Measurements from ENCODE around the gene DPF3.

Gene DPF3

GRCh38 chr14:72893636-72894322 is at the start of gene DPF3:
Gene DPF3 (minus strand): TSS chr14:72894101. CDS start chr14:72894088, 13 bp downstream.
- Histone ChIP-seq H3K27me3 (ENCODE audit: control insufficient read depth, insufficient read depth, low read length) (peaks cover 82% of the 10 kb centered on the region), H3K4me3 (ENCODE audit: low read length) (peak within 1 kb of the TSS; percentile 92), H3K27ac (ENCODE audit: low read length) (no peak within 1 kb of the TSS), H3K9ac (ENCODE audit: low read length) (no peak within 1 kb of the TSS), H3K9me3 (ENCODE audit: control insufficient read depth, low read depth, low read length) (no peaks in the 10 kb centered on the region), H3K36me3 (ENCODE audit: control insufficient read depth, low read depth, low read length) (no peaks in the 10 kb centered on the region), H3K4me1 (ENCODE audit: control insufficient read depth, low read depth, low read length) (peaks cover 31% of the 10 kb centered on the region)

GRCh38 chr14:72942934-72943333 is 49.0 kb upstream of the DPF3 start:
- H3K9ac ChIP-seq (ENCODE audit: low read length), result no peak overlapping the region

GRCh38 chr14:72941286-72941985 is 47.5 kb upstream of the DPF3 start:
- no peaks in the 10 kb centered on the region for H3K27me3 ChIP-seq (ENCODE audit: control insufficient read depth, insufficient read depth, low read length)
- H3K36me3 ChIP-seq (ENCODE audit: control insufficient read depth, low read depth, low read length), result peaks cover 11% of the 10 kb centered on the region
- H3K27ac ChIP-seq (ENCODE audit: low read length), result no peak overlapping the region
- H3K4me1 ChIP-seq (ENCODE audit: control insufficient read depth, low read depth, low read length), result no peaks in the 10 kb centered on the region
- H3K4me3 ChIP-seq (ENCODE audit: low read length), result no peak overlapping the region
- H3K9ac ChIP-seq (ENCODE audit: low read length), result no peak overlapping the region
- H3K9me3 ChIP-seq (ENCODE audit: control insufficient read depth, low read depth, low read length), result no peaks in the 10 kb centered on the region

More at GRCh38 chr14:72942934-72943333, 49.0 kb upstream of the DPF3 start:
- H3K27ac ChIP-seq (ENCODE audit: low read length), result no peak overlapping the region
- H3K4me3 ChIP-seq (ENCODE audit: low read length), result no peak overlapping the region
- peaks cover 11% of the 10 kb centered on the region for H3K36me3 ChIP-seq (ENCODE audit: control insufficient read depth, low read depth, low read length)
- no peaks in the 10 kb centered on the region for H3K27me3 ChIP-seq (ENCODE audit: control insufficient read depth, insufficient read depth, low read length)
- H3K4me1 ChIP-seq (ENCODE audit: control insufficient read depth, low read depth, low read length), result no peaks in the 10 kb centered on the region
- no peaks in the 10 kb centered on the region for H3K9me3 ChIP-seq (ENCODE audit: control insufficient read depth, low read depth, low read length)

- Histone ChIP-seq H3K9ac (ENCODE audit: low read length) (no peak overlapping the region), H3K9me3 (ENCODE audit: control insufficient read depth, low read depth, low read length) (no peaks in the 10 kb centered on the region), H3K27me3 (ENCODE audit: control insufficient read depth, insufficient read depth, low read length) (no peaks in the 10 kb centered on the region), H3K36me3 (ENCODE audit: control insufficient read depth, low read depth, low read length) (peaks cover 11% of the 10 kb centered on the region), H3K4me1 (ENCODE audit: control insufficient read depth, low read depth, low read length) (no peaks in the 10 kb centered on the region), H3K27ac (ENCODE audit: low read length) (no peak overlapping the region), H3K4me3 (ENCODE audit: low read length) (no peak overlapping the region)
These were observed 45.7 kb upstream of the DPF3 start for GRCh38 chr14:72939630-72940029.

GRCh38 chr14:72932893-72933292 is 39.0 kb upstream of the DPF3 start:
- H3K36me3 ChIP-seq (ENCODE audit: control insufficient read depth, low read depth, low read length), result no peaks in the 10 kb centered on the region
- no peaks in the 10 kb centered on the region for H3K27me3 ChIP-seq (ENCODE audit: control insufficient read depth, insufficient read depth, low read length)
- H3K9me3 ChIP-seq (ENCODE audit: control insufficient read depth, low read depth, low read length), result no peaks in the 10 kb centered on the region
- peaks cover 4% of the 10 kb centered on the region for H3K4me1 ChIP-seq (ENCODE audit: control insufficient read depth, low read depth, low read length)
- no peak overlapping the region for H3K27ac ChIP-seq (ENCODE audit: low read length)
- H3K9ac ChIP-seq (ENCODE audit: low read length), result no peak overlapping the region
- no peak overlapping the region for H3K4me3 ChIP-seq (ENCODE audit: low read length)

GRCh38 chr14:72929316-72930080 is 35.6 kb upstream of the DPF3 start:
- H3K36me3 ChIP-seq (ENCODE audit: control insufficient read depth, low read depth, low read length), result no peaks in the 10 kb centered on the region
- H3K27ac ChIP-seq (ENCODE audit: low read length), result no peak overlapping the region
- no peak overlapping the region for H3K4me3 ChIP-seq (ENCODE audit: low read length)
- peaks cover 15% of the 10 kb centered on the region for H3K27me3 ChIP-seq (ENCODE audit: control insufficient read depth, insufficient read depth, low read length)
- H3K4me1 ChIP-seq (ENCODE audit: control insufficient read depth, low read depth, low read length), result peaks cover 4% of the 10 kb centered on the region
- H3K9ac ChIP-seq (ENCODE audit: low read length), result no peak overlapping the region
- H3K9me3 ChIP-seq (ENCODE audit: control insufficient read depth, low read depth, low read length), result no peaks in the 10 kb centered on the region

- H3K4me1 ChIP-seq (ENCODE audit: control insufficient read depth, low read depth, low read length), result peaks cover 4% of the 10 kb centered on the region
- H3K36me3 ChIP-seq (ENCODE audit: control insufficient read depth, low read depth, low read length), result no peaks in the 10 kb centered on the region
- no peak overlapping the region for H3K27ac ChIP-seq (ENCODE audit: low read length)
- H3K27me3 ChIP-seq (ENCODE audit: control insufficient read depth, insufficient read depth, low read length), result peaks cover 15% of the 10 kb centered on the region
- no peaks in the 10 kb centered on the region for H3K9me3 ChIP-seq (ENCODE audit: control insufficient read depth, low read depth, low read length)
- no peak overlapping the region for H3K9ac ChIP-seq (ENCODE audit: low read length)
- H3K4me3 ChIP-seq (ENCODE audit: low read length), result no peak overlapping the region
These were observed 35.0 kb upstream of the DPF3 start for GRCh38 chr14:72928872-72929271.

- Histone ChIP-seq H3K9me3 (ENCODE audit: control insufficient read depth, low read depth, low read length) (no peaks in the 10 kb centered on the region), H3K27me3 (ENCODE audit: control insufficient read depth, insufficient read depth, low read length) (peaks cover 15% of the 10 kb centered on the region), H3K27ac (ENCODE audit: low read length) (no peak within 1 kb of the TSS), H3K4me1 (ENCODE audit: control insufficient read depth, low read depth, low read length) (no peaks in the 10 kb centered on the region), H3K36me3 (ENCODE audit: control insufficient read depth, low read depth, low read length) (no peaks in the 10 kb centered on the region), H3K4me3 (ENCODE audit: low read length) (peak within 1 kb of the TSS; percentile 79), H3K9ac (ENCODE audit: low read length) (peak within 1 kb of the TSS; percentile 56)
These were observed 32.6 kb upstream of the DPF3 start, which contains the start of gene DCAF4 for GRCh38 chr14:72926292-72927028. Gene DCAF4 (plus strand): TSS chr14:72926464. CDS start chr14:72937979, 11,515 bp downstream.

- H3K27ac ChIP-seq (ENCODE audit: low read length), result no peak overlapping the region
- no peaks in the 10 kb centered on the region for H3K9me3 ChIP-seq (ENCODE audit: control insufficient read depth, low read depth, low read length)
- peaks cover 15% of the 10 kb centered on the region for H3K27me3 ChIP-seq (ENCODE audit: control insufficient read depth, insufficient read depth, low read length)
- H3K4me3 ChIP-seq (ENCODE audit: low read length), result peak overlapping the region; percentile 79
- no peaks in the 10 kb centered on the region for H3K36me3 ChIP-seq (ENCODE audit: control insufficient read depth, low read depth, low read length)
- H3K9ac ChIP-seq (ENCODE audit: low read length), result no peak overlapping the region
- H3K4me1 ChIP-seq (ENCODE audit: control insufficient read depth, low read depth, low read length), result no peaks in the 10 kb centered on the region
These were observed 32.0 kb upstream of the DPF3 start for GRCh38 chr14:72925815-72926291.

- Histone ChIP-seq H3K27me3 (ENCODE audit: control insufficient read depth, insufficient read depth, low read length) (peaks cover 15% of the 10 kb centered on the region), H3K4me1 (ENCODE audit: control insufficient read depth, low read depth, low read length) (no peaks in the 10 kb centered on the region), H3K4me3 (ENCODE audit: low read length) (peak overlapping the region; percentile 79), H3K9me3 (ENCODE audit: control insufficient read depth, low read depth, low read length) (no peaks in the 10 kb centered on the region), H3K9ac (ENCODE audit: low read length) (no peak overlapping the region), H3K27ac (ENCODE audit: low read length) (no peak overlapping the region), H3K36me3 (ENCODE audit: control insufficient read depth, low read depth, low read length) (no peaks in the 10 kb centered on the region)
These were observed 31.4 kb upstream of the DPF3 start for GRCh38 chr14:72925171-72925759.

All from iPS-18a (cell line).